Fibroblast of the aortic adventitia (primary cell): ENCODE measurements around the gene CD6. TPM values are rescaled to one million over a fixed set of nuclear protein-coding genes. Genes with fewer than 3 reads are reported as not detected.

Source experiments
- DNase-seq: peaks from one replicate; pipeline ENCODE4 v3.0.0-alpha.2; 2010; ENCODE audit warnings: low read depth
- H3K4me3 ChIP-seq: 2 replicates; pipeline ENCODE4 v1.5.1; 2011; ENCODE audit warnings: low read depth, mild to moderate bottlenecking, control low read depth, low read length, moderate library complexity
- total RNA-seq: library from RNA; depleted of rRNA; stranded (reverse); fragments of >200 nt; gene quantifications from 2 replicates; pipeline ENCODE4 v1.2.3, GENCODE V29; 2012; ENCODE audit warnings: low replicate concordance
- TF ChIP-seq, protein P1 (sequence below): IDR thresholded peaks from 2 replicates; pipeline ENCODE4 v1.5.1; 2011; ENCODE audit warnings: mild to moderate bottlenecking, low read length, control low read depth, inconsistent platforms; ENCODE audit not compliant: insufficient read depth

The CD6 gene
- total RNA-seq, 1 donor: not detected

DNA sequence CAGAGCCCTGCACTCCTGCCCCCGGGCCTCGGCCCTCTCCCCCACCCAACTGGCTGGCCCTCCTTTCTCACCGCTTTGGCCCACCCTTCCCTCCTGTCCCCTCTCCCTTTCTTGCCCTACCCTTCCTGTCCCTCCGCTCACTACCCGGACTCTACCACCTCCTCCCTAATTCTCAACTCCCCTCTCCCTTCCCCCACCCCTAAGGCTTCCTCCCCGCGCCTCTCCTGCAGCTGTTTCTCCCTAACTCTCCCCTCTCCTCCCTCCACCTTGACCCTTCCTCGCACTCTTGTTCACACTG is 19.9 kb upstream of the CD6 start:
- H3K4me3 ChIP-seq: peak overlapping the region; percentile 32
- TF ChIP-seq, protein P1, sequence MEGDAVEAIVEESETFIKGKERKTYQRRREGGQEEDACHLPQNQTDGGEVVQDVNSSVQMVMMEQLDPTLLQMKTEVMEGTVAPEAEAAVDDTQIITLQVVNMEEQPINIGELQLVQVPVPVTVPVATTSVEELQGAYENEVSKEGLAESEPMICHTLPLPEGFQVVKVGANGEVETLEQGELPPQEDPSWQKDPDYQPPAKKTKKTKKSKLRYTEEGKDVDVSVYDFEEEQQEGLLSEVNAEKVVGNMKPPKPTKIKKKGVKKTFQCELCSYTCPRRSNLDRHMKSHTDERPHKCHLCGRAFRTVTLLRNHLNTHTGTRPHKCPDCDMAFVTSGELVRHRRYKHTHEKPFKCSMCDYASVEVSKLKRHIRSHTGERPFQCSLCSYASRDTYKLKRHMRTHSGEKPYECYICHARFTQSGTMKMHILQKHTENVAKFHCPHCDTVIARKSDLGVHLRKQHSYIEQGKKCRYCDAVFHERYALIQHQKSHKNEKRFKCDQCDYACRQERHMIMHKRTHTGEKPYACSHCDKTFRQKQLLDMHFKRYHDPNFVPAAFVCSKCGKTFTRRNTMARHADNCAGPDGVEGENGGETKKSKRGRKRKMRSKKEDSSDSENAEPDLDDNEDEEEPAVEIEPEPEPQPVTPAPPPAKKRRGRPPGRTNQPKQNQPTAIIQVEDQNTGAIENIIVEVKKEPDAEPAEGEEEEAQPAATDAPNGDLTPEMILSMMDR: no peak
- no peak for DNase-seq

- peak within 1 kb of the TSS; percentile 48 for H3K4me3 ChIP-seq
- DNase-seq: peak; percentile 57
- TF ChIP-seq, protein P1: no peak
These were observed 19.4 kb upstream of the CD6 start, which contains the start of gene SLC15A3 for GRCh38 chr11:60951904-60952741. TSS of gene SLC15A3 (minus strand) at chr11:60952176. CDS start at chr11:60951551, 625 bp downstream.

DNA sequence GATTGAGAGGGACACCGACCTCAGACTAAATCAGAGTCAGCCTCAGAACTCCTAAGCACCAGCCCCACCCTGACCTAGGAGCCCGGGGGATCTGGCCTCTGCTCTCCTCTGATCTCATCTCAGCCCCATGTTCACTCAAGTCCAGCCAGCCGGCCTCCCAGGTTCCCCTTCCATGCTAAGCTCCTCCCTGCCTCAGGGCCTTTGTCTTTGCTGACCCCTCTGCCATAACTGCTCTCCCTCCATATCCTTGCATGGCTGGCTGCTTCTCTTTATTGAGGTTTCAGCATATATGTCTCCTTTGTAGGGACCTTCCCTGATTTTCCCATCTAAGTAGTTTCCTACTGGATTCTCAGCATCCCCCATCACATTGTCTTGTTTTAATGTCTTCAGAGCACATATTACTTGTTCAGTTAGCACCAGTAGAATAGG is 18.7 kb upstream of the CD6 start:
- DNase-seq: no peak
- H3K4me3 ChIP-seq: peak overlapping the region; percentile 32
- TF ChIP-seq, protein P1: no peak

- peak; percentile 56 for DNase-seq
- TF ChIP-seq, protein P1: no peak
These were observed 17.7 kb upstream of the CD6 start for GRCh38 chr11:60953781-60954180.

GRCh38 chr11:60954421-60954820 is 17.1 kb upstream of the CD6 start:
- no peak overlapping the region for H3K4me3 ChIP-seq
- DNase-seq: no peak
- TF ChIP-seq, protein P1: no peak

More at GRCh38 chr11:60953781-60954180, 17.7 kb upstream of the CD6 start:
- no peak overlapping the region for H3K4me3 ChIP-seq

DNA sequence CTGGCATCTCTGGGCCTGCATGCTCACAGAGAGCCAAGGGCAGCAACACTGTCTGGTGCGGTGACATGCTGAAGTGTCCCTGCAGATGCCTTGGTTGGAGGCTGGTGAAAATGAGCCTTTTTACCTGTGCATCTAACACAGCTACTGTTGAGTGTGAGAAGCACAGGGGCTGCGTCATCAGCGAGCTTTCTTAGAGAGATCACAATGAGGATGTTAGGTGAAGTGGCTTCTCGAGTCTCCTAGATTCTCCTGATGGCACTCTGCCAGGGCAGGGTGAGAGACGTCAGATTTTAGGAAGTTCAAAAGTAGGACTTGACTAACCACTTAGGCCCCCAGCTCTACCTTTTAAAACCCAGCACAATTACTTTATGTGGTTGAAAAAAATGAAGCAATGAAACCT is 15.9 kb upstream of the CD6 start:
- no peak overlapping the region for H3K4me3 ChIP-seq
- TF ChIP-seq, protein P1: no peak
- no peak for DNase-seq
